Measurements from ENCODE around the gene CALML3. TPM values are rescaled to one million over a fixed set of nuclear protein-coding genes. Genes with fewer than 3 reads are reported as not detected.

Gene CALML3
- total and polyA plus RNA-seq, 2 donors (not counting 1 experiment from before 2014, with no cell fraction given), result not detected

GRCh38 chr10:5565205-5565545 is 40.4 kb downstream of the CALML3 start:
- no peak overlapping the region for H3K9ac ChIP-seq (ENCODE audit: low read length)
- no peak overlapping the region for H3K4me2 ChIP-seq (replicated peaks; ENCODE audit: low read depth, low read length, poor library complexity, severe bottlenecking)
- POLR2A ChIA-PET, result no interaction called here
- CTCF ChIA-PET, result interaction anchor here (1.4 kb wide), 1 partner anchor 58 kb away, joined by 4 read pairs; no protein-coding TSS in a partner anchor
- H3K4me3 ChIP-seq (ENCODE audit: control extremely low read depth in 1 of 5, extremely low read depth in 1 of 5, insufficient read depth in 1 of 5, low read depth in 2 of 5, low read length in 4 of 5), result no peak overlapping the region
- no peaks in the 10 kb centered on the region for H3K79me2 ChIP-seq (ENCODE audit: control insufficient read depth, insufficient read depth, low read length)
- Mint-ChIP-seq H3K27me3 (peaks cover 20% of the 10 kb centered on the region), H3K4me1 (no peaks in the 10 kb centered on the region), H3K9me3 (ENCODE audit: insufficient read depth) (no peaks in the 10 kb centered on the region), H3K27ac (no peak overlapping the region), H3K4me3 (no peak overlapping the region)
- H2AFZ ChIP-seq (ENCODE audit: insufficient read depth, low read depth, low read length, poor library complexity, severe bottlenecking), result no peak overlapping the region
- TF ChIP-seq CTCF (IDR thresholded peaks at IDR 0.05) (no peak), EZH2 (IDR thresholded peaks at IDR 0.05; ENCODE audit: borderline replicate concordance, insufficient read depth, low read depth, low read length, poor library complexity, severe bottlenecking) (no peak)
- H3K4me1 ChIP-seq (ENCODE audit: control insufficient read depth in 2 of 2, insufficient read depth in 2 of 2, low read length in 2 of 2), result no peaks in the 10 kb centered on the region
- intact Hi-C loops (cut with micrococcal nuclease), result no loop called here
- H3K27me3 ChIP-seq (replicated peaks in 1 of 4; ENCODE audit: control extremely low read depth in 1 of 4, control insufficient read depth in 3 of 4, insufficient read depth in 4 of 4, low read length in 3 of 4), result peaks cover 0 to 2% (median 0%) of the 10 kb centered on the region in 4 experiments
- no peaks in the 10 kb centered on the region for H4K20me1 ChIP-seq (ENCODE audit: control insufficient read depth, insufficient read depth, low read length, poor library complexity, severe bottlenecking)
- H3K27ac ChIP-seq (ENCODE audit: low read length in 2 of 2), result no peak overlapping the region
- 98% methylated on average over 7 of the region's 8 CpGs for WGBS (ENCODE audit: insufficient coverage)
- ATAC-seq (ENCODE audit: low read depth) (no peak), DNase-seq (no peak)
- no peaks in the 10 kb centered on the region for H3K36me3 ChIP-seq (replicated peaks in 1 of 2; ENCODE audit: control extremely low read depth in 1 of 2, control insufficient read depth in 1 of 2, extremely low read depth in 1 of 2, insufficient read depth in 2 of 2, low read length in 1 of 2)
- H3K9me3 ChIP-seq (ENCODE audit: control extremely low read depth in 1 of 3, control insufficient read depth in 2 of 3, insufficient read depth in 1 of 3, low read length in 2 of 3), result no peaks in the 10 kb centered on the region

GRCh38 chr10:5565671-5566581 is 41.2 kb downstream of the CALML3 start:
- no peaks in the 10 kb centered on the region for H4K20me1 ChIP-seq (ENCODE audit: control insufficient read depth, insufficient read depth, low read length, poor library complexity, severe bottlenecking)
- ATAC-seq (ENCODE audit: low read depth), result no peak
- no peak overlapping the region for H3K9ac ChIP-seq (ENCODE audit: low read length)
- H3K79me2 ChIP-seq (ENCODE audit: control insufficient read depth, insufficient read depth, low read length), result no peaks in the 10 kb centered on the region
- WGBS (ENCODE audit: insufficient coverage), result 87% methylated on average over 20 of the region's 23 CpGs
- no peaks in the 10 kb centered on the region for H3K36me3 ChIP-seq (replicated peaks in 1 of 2; ENCODE audit: control extremely low read depth in 1 of 2, control insufficient read depth in 1 of 2, extremely low read depth in 1 of 2, insufficient read depth in 2 of 2, low read length in 1 of 2)
- ChIA-PET POLR2A (no interaction called here), CTCF (interaction anchor here (0.5 to 1.4 kb wide), 2 partner anchors 57 to 836 kb away, joined by 4 read pairs; no protein-coding TSS in a partner anchor)
- H2AFZ ChIP-seq (ENCODE audit: insufficient read depth, low read depth, low read length, poor library complexity, severe bottlenecking), result no peak overlapping the region
- H3K9me3 ChIP-seq (ENCODE audit: control extremely low read depth in 1 of 3, control insufficient read depth in 2 of 3, insufficient read depth in 1 of 3, low read length in 2 of 3), result no peaks in the 10 kb centered on the region
- H3K27me3 ChIP-seq (replicated peaks in 1 of 4; ENCODE audit: control extremely low read depth in 1 of 4, control insufficient read depth in 3 of 4, insufficient read depth in 4 of 4, low read length in 3 of 4), result peaks cover 0 to 2% (median 0%) of the 10 kb centered on the region in 4 experiments
- Mint-ChIP-seq H3K27ac (no peak overlapping the region), H3K4me1 (no peaks in the 10 kb centered on the region), H3K9me3 (ENCODE audit: insufficient read depth) (no peaks in the 10 kb centered on the region), H3K4me3 (no peak overlapping the region), H3K27me3 (peaks cover 20% of the 10 kb centered on the region)
- no peaks in the 10 kb centered on the region for H3K4me1 ChIP-seq (ENCODE audit: control insufficient read depth in 2 of 2, insufficient read depth in 2 of 2, low read length in 2 of 2)
- H3K4me3 ChIP-seq (ENCODE audit: control extremely low read depth in 1 of 5, extremely low read depth in 1 of 5, insufficient read depth in 1 of 5, low read depth in 2 of 5, low read length in 4 of 5), result no peak overlapping the region
- DNase-seq, result no peak
- TF ChIP-seq CTCF (IDR thresholded peaks at IDR 0.05) (no peak), EZH2 (IDR thresholded peaks at IDR 0.05; ENCODE audit: borderline replicate concordance, insufficient read depth, low read depth, low read length, poor library complexity, severe bottlenecking) (no peak)
- no peak overlapping the region for H3K27ac ChIP-seq (ENCODE audit: low read length in 2 of 2)
- no peak overlapping the region for H3K4me2 ChIP-seq (replicated peaks; ENCODE audit: low read depth, low read length, poor library complexity, severe bottlenecking)
- intact Hi-C loops (cut with micrococcal nuclease), result no loop called here

All from B cell (primary cell).